HG03045 (cell line): ENCODE measurements around the gene CRYBG1.
"Not testable (repeated sequence)": the region's sequence is repeated elsewhere in the genome, so short reads cannot be mapped to it uniquely, and the experiment has no call there.

Experiments
- ATAC-seq: cut with Tn5 transposase; IDR thresholded peaks from one replicate; pipeline ENCODE4 v1.9.1; 2021; ENCODE audit warnings: mild to moderate bottlenecking, moderate library complexity; ENCODE audit not compliant: unreplicated experiment

CRYBG1 gene

DNA sequence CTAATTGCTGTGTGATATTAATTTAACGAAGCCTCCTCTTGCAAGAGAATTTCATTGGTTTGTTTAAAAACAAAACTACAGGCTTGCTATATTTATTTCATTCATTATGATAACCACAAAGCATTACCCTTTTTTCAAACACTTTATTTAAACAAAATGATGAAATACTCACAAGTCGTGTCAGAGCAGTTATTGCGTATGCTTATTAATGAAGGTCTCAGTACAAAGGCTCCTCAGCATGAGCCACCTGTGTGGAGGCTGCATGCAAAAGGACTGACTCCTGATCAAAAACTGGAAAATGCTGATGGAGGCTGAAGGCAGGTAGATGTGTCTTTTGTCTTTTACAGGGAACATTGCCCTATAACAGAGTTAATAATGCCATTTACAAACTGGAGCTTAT is 130.5 kb downstream of the CRYBG1 start:
- no peak for ATAC-seq

DNA sequence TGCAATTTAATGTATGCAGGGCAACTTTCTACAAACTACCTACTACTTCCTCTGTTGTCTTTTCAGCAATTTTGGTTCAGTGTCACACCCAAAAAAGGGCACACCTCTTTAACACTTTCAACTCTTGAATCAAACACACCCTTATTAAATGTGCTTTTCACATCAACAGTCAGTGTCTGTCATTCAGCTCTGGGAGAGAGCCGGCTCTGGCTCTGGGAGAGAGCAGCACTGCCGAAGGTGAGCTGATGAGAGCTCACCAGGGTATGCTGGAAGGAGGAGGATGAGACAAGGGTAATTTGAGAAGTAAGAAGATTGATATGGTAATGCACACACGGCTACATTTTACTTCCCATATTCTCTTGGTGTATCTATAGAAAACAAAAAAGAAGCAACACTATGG is 134.5 kb downstream of the CRYBG1 start:
- no peak for ATAC-seq

DNA sequence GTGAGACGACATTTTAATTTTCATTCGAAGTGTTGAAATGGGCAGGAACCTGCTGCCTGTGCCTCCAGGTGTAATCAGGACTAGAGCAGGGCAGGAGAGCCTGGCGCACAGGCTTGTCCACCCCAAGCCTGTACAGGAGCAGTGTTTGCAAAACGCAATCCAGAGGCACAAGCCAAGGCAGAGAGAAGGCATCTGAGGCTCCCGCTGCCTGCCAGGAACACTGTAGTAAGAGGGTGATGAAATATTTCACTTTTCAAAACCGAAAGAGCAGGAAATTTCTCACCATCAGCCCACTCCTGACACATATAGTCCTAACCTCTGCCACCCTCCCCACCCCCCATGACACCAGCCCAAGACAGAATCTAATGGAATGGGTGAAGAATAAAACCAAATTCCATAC is 136.3 kb downstream of the CRYBG1 start:
- no peak for ATAC-seq

DNA sequence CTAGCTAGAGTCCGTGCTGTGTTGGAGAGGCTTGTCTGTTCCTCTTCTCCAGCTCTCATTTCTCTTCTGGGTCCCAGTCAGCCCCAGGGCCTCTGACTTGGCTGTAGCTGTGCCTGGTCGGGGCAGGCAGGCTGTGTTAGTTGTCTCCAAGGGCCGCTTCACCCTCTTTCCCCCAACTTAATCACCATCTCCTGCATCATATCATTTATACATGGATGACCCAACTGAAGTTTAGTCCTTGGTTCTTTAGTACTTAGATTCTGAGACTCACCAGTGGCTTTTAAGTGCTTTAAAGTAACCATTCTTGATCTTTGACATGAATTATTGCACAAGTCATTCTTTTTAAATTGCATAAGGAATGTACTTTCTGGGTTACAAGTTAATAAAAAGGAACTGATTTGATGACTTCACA is 141.4 kb downstream of the CRYBG1 start:
- no peak for ATAC-seq

DNA sequence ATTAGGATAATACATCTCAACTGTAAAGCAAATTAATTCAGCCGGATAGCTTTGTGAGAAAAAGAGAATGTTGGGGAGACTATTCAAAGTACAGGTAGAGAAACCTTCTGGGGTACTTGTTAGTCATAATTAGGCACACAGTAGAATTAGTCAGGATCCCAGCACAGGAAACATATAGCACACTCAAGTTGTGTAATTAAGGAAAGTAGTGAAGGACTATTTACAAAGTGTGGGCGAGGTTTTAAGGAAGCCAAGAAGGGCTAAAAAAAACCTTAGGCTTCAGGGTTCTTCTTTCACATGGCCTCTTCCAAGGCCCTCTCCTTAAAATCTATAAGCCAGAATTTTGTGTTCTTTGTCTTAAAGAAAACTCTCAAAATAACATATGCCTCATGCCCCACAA is 142.0 kb downstream of the CRYBG1 start:
- no peak for ATAC-seq

DNA sequence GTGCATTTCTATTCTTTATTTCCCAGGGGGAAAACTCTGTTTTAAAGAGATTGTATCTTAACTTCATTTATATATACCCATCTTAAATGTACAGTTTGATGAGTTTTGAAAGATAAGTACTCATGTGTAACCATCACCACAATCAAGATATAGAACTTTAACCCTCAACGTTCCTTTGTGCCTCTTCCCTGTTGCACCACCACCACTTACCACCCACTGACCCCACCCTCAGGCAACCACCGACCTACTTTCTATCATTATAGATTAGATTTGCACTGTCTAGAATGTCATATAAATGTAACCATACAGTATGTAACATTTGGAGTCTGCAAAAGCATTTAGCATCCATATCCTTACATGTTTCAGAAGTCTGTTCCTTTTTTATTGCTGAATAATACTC is 147.8 kb downstream of the CRYBG1 start:
- ATAC-seq = no peak

DNA sequence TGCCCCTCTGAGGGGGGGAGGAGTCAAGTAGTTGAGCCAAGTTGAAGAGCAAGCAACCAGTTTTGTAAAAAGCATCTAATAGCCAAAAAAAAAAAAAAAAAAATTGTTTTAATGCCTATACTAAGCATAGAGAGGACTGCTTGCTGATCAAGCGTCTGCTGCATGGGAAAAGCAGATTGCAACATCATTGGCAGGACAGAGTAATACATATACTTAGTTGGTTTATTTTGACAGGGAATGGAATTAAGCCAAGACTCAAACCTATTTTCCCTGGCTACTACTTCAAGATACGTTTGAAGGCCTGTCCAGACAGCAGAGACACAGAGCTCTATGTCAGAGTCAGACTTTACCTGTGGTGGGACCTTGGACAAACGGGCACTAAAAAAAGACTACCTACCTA is 148.3 kb downstream of the CRYBG1 start:
- no peak for ATAC-seq

DNA sequence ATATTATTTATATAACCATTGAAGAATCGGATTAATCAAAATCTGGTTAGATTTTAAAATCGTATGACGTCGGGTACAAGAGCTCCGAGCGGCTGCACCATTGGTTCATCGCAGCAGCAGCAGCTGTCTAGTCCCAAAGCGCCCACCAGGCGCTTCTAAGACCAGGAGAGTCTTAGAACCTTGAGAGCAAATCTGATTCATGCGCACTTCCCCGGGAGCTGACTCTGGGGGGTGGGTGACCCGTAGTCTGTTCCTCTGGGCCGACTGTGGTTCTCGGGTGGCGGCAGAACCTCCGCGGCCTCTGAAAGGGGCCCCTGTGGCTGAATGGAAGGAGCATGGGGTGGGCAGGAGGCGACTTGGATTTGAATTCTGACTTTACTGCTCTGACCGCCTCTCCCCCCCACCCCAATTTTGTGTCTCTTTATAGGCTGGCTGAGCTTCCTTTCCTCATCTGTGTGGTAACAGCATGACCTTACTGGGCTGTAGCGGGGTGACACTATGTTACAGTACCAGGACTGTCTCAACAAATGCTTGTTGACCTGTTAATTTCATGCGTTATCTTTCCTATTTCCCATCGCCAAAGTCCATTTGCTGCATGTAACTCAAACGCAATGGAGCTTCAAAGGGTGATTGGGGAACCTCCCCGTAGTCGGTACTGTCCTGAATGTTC is 149.0 kb downstream of the CRYBG1 start:
- no peak for ATAC-seq

DNA sequence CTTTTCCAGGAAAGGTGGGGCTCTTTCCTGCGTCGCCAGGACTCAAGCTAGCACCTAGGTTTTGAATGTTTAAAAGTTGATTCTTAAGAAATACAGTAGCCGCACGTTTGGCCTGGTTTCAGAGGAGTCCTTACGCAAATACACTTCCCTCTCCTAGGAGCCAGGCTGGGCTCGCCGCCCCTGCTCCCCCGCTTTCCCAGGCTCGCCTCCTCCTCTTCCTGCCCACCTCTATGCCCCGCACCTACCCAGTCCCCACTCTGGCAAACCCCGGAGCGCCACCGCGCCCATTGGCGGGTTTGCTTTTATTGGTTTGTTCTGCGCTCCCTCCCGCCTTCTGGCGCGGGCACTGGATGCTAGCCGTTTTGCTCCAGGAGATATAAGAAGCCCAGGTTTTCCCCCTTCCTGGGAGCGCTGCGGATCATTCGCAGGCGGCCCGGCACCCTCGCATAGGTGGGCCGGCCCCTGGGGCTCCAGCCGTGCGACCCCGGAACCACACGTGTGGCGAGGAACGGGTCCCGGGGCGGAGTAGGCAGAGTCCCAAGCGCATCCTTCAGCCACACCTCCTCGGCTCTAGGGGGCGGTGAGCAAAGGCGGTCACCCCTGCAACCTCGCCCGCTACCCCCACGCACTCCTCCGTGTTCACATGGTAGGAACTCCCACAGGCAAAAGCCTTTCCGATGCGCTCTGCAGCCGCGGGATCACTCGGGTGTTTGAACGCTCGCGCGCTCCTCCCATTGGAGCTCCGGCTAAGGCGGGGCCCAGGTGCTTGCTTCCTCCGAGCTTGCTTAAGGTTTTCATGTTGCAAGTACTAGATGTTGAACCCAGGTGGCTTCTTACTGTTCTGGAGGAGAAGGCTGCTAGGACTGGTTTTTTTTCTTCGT is 149.8 kb downstream of the CRYBG1 start:
- peak; percentile 20 for ATAC-seq

DNA sequence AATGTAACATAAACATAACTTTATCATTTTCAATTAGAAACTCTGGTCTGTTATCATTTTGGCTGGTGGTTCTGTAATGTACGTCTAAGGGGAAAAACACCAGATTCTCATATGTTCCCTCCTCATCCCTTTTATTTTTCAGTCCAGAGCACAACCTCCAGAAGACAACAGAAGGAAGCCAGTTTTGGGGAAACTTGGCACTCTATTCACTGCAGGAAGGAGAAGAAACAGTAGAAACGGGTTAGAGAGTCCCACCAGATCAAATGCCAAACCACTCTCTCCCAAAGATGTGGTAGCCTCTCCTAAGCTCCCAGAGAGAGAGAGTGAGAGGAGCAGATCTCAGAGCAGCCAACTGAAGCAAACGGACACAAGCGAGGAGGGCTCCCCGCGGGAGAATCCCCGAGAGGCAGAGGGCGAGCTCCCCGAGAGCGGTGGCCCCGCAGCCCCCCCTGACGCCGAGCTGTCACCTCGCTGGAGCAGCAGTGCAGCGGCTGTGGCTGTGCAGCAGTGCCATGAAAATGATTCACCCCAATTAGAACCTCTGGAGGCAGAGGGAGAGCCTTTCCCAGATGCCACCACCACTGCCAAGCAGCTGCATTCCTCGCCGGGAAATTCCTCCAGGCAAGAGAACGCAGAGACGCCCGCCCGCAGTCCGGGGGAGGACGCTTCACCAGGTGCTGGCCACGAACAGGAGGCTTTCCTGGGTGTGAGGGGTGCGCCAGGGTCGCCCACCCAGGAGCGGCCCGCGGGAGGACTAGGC is 151.0 kb downstream of the CRYBG1 start:
- peak; percentile 16 for ATAC-seq

DNA sequence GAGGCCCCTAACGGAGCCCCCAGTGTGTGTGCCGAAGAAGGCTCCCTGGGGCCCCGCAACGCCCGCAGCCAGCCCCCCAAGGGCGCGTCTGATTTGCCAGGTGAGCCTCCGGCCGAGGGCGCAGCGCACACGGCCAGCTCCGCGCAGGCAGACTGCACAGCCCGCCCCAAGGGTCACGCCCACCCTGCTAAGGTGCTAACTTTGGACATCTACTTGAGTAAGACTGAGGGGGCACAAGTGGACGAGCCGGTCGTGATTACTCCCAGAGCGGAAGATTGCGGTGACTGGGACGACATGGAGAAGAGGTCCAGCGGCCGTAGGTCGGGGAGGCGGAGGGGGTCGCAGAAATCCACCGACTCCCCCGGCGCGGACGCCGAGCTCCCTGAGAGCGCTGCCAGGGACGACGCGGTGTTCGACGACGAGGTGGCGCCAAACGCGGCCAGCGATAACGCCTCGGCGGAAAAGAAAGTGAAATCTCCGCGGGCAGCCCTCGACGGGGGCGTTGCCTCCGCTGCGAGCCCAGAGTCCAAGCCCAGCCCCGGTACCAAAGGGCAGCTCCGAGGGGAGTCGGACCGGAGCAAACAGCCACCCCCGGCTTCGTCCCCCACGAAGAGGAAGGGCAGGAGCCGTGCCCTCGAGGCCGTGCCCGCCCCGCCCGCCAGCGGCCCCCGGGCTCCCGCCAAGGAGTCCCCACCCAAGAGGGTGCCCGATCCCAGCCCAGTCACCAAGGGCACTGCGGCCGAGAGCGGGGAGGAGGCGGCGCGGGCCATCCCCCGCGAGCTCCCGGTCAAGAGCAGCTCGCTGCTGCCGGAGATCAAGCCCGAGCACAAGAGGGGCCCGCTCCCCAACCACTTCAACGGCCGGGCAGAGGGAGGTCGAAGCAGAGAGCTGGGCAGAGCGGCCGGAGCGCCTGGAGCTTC is 151.8 kb downstream of the CRYBG1 start:
- peak; percentile 67 for ATAC-seq

DNA sequence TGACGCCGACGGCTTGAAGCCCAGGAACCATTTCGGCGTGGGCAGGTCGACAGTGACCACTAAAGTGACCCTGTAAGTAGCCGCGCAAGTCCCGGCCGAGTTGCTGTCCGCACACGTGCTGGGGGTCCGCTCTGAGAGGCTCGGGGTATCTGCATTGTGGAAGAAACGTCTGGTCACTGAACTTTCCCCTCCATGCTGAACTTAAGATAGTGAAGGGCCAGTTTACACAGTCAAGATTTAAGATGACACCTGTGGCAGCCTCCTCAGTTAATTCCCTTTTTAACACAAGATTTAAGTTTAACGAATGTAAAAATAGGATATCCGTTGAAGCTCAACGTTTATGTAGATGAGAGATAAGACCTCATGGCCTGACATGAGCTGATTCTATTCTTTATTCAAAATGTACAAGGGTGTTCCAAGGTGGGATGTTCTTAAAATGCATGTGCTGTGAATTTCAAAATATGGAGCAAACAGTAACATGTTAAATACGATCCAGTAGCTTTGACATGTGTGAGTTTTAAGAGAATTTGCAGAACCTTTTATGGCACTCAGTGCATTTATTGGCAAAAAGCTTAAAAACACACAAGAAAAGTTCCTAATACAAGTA is 152.6 kb downstream of the CRYBG1 start:
- no peak for ATAC-seq

DNA sequence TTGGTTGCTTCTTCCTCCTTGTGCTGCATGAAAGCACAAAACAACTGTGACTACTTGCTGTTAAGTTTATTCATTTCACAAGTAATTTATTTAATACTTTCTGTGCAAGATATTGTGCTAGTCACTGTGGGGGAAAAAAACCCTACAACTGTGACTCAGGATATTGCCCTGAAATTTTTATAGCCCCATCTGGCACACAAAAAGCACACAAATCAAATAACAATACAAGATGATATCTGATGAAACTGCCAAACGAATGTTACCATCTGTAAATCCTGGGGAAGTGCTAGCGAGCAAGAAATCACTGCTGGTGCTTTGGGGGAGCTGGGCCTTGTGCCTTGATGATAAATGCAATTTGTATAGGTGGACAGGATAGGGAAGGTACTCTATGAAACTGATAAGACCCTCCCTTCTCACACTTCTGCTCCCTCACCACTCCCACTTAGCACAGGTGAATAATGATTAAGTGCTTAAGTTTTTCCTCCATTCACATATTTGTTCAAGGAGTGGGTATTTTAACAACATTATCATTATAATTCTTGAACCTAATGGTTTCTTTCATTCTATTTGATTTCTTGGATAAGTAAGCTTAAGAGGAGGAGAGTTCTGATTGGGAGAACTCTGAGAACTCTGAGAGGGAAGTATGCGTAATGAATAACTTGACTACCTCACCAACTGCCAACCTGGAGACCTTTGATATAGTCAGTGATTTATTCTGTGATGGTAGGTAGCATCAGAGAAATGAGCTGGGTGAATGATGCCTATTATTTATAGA is 153.5 kb downstream of the CRYBG1 start:
- no peak for ATAC-seq

DNA sequence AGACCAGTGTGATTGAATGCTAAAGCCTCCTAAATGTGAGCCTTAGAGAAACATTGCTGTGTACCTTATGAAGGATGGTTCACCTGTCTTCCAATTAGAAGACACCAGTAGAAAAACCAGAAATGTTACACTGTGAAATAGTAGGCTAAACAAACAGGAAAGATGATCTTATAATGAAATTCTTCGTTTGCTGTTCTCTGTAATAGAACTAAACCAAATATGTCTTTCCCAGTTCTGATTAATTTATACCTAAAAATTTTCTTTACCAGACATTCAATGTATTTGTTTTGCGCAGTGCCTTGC is 154.0 kb downstream of the CRYBG1 start:
- no peak for ATAC-seq

DNA sequence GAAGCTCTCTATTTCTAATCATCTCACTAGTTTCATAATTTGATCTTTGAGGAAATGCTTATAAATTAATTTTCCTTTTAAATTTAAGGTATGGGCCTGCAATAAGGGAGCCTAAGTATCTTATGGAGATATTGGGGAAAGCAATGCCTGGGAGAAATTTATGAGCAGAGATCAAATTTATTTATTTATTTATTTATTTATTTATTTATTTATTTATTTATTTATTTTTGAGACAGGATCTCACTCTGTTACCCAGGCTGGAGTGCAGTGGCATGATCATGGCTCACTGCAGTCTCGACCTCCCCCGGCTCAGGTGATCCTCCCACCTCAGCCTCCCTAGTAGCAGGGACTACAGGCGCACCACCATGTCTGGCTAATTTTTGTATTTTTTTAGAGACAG is 155.1 kb downstream of the CRYBG1 start:
- not testable (repeated sequence) for ATAC-seq

DNA sequence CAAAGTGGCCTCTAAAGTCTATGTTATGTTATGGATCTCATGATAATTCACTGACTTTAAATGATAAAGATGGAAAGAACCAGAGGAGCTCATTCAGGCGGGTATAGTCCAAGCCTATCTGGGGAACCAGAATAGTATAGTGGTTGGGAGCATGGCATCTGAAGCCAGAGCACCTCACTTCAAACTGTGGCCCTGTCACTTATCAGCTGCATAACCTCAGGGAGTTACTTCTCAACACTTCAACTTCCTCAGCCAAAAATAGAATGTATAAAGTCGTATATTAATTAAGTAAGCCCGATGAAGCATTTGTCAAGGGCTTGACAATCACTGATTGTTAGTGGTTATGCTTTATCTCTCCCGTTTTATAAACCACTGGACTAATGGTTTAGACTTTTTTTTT is 156.1 kb downstream of the CRYBG1 start:
- no peak for ATAC-seq

DNA sequence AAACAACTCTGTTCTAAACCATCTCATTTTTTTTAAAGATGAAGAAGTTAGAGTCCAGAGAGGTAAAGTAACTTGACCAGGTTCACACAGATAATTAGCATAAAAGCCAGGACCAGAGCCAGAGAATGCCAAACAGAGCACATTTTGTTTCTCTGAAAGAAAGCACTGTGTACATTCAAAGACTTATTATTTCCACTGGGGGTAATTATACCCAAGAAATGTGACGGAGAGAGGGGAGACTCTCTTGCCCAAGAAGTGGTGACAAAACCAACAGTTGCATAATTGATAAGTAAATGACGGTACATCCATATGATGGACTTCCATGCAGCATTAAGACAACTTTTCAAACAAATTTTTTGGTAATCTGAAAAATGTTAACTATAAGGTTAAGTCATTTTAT is 157.2 kb downstream of the CRYBG1 start:
- no peak for ATAC-seq

DNA sequence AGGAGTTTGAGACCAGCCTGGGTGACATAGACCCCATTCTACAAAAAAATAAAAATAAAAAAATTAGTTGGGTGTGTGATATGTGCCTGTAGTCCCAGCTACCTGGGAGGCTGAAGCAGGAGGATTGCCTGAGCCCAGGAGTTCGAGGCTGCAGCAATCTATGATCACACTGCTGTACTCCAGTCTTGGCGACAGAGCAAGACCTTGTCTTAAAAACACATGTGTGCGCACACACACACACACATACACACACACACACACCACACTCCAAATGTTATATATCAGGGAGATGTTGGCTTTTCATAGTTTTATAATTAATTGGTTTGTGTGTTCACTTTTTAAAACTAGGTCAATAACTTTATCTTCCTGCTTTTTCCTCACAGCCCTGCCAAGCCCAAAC is 158.2 kb downstream of the CRYBG1 start:
- no peak for ATAC-seq
